GM12801 (cell line): ENCODE measurements around the gene TTC31.

Source experiments
- TF ChIP-seq, protein P1 (sequence below): IDR thresholded peaks from one replicate; pipeline ENCODE4 v1.5.1; 2011; ENCODE audit warnings: control low read depth; ENCODE audit not compliant: insufficient read length; ENCODE audit errors: extremely low read depth

TTC31 gene

DNA sequence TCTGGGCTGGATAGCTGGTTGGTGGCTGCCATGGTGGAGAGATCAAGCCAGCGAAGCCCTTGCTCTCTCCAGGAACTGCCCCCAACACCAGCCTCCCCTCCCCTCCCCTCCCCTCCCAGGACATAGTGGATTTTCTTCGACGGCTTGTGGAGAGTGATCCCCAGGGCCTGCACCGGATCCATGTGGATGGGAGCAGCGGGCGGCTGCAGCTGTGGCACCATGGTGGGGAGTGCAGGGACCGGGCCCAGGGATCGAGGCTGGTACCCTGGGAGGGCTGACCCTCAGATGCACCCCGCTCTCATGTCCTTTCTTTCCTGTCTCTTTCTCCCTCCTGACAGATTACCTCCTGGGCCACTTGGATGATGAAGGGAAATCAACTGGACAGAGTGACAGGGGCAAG is 7.0 kb downstream of the TTC31 start:
- TF ChIP-seq, protein P1, sequence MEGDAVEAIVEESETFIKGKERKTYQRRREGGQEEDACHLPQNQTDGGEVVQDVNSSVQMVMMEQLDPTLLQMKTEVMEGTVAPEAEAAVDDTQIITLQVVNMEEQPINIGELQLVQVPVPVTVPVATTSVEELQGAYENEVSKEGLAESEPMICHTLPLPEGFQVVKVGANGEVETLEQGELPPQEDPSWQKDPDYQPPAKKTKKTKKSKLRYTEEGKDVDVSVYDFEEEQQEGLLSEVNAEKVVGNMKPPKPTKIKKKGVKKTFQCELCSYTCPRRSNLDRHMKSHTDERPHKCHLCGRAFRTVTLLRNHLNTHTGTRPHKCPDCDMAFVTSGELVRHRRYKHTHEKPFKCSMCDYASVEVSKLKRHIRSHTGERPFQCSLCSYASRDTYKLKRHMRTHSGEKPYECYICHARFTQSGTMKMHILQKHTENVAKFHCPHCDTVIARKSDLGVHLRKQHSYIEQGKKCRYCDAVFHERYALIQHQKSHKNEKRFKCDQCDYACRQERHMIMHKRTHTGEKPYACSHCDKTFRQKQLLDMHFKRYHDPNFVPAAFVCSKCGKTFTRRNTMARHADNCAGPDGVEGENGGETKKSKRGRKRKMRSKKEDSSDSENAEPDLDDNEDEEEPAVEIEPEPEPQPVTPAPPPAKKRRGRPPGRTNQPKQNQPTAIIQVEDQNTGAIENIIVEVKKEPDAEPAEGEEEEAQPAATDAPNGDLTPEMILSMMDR, result no peak

- TF ChIP-seq, protein P1, result no peak
Measured at GRCh38 chr2:74491648-74492544, 9.0 kb downstream of the TTC31 start.

DNA sequence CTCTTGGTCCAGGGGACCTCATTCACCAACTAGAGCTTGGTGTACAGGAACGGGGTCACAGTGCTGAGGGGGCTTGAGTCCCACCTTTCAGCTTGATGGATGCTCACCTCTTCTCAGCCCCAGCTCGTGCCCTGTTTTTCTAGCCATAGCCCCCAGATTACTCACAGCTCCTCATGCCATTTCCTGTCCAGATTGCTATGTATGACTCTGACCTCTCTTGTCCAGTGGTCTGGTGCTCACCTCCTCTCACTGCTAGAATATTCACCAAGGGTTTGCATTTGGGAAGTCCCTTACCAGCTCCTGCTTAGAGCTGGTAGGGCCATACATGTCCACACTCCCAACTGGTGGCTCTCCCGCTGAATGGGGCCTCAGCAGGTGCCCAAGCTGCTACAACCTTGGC is 10.7 kb downstream of the TTC31 start:
- TF ChIP-seq, protein P1, result no peak

DNA sequence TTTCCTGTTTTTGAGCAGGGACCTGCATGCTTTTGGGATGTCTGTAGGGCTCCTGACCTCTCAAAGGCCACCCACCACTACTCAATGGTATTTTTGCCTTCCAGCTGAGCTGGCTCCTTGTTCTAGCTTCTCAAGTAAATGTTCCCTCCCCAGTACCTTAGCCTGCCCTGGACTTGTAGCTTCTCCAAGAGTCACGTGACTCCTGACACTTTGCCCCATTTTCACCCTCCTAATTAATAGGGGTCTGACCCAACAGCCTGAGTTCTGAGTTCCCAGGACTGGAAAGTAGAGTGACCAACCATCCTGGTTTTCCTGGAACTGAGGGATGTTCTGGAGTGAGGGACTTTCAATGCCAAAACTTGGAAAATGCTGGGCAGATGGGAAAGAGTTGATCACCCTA is 12.6 kb downstream of the TTC31 start:
- TF ChIP-seq, protein P1, result no peak

DNA sequence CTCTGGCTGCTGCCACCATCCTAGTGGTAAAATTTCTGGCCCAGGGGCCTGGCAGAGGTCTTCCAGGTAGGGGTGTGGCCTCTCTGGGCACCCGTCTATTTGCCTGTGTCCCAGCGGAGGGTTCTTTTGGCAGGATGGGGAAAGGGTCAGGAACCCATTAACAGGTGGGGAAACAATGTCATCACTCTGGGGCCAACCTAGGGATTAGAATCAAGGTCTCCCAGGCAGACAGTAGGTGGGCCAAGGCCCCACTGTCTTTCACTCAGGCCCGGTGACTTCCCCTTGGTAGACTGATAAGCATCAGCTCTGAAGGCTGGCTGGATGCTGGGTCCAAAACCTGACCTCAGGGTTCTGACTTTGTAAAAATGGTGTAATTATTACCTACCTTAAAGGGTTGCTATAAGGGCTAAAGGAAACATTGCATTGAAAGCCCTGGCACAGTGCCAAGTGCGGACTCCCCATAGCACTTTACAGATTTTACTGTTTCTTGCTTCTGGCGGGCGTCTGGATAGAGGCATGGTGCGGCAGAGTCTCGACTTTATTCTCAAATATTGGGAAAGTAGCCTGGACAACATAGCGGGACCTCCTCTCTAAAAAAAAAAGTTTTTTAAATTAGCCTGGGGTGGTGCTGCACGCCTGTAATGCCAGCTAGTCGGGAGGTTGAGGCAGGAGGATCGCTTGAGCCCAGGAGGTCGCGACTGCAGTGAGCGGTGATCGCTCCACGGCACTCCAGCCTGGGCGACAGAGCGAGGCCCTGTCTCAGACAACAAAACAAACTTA is 14.3 kb downstream of the TTC31 start:
- TF ChIP-seq, protein P1, result no peak

DNA sequence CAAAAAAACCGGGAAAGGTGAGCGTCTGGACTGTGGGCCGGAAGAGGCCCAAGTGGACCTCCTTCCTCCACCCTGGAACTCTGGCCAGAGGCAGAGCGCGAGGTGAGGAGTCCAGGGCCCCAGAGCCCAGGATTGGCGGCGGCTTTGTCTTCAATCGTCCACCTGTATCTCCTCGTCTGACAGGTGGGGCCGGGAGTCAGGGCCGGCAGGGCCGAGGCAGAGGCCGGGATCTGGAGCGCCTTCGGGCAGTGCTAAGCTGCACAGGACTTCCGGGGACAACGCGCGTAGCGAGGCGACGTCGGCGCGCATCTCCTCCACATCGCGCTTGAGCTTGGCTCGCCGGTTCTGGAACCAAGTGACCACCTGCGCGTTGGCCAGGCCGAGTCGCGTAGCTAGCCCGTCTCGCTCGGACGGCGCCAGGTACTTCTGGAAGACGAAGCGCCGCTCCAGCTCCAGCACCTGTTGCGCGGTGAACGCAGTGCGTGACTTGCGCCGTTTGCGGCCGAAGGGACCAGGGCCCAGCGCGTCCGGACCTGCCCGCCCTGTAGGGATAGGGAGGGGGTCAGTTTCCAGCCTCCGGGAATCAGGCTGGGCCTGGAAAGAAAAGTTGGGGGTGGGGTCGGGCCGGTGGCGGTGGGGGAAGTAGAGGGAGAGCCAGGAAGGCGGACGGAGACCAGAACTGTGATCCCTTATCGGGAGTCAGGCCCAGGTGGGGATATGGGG is 15.1 kb downstream of the TTC31 start:
- TF ChIP-seq, protein P1, result no peak

DNA sequence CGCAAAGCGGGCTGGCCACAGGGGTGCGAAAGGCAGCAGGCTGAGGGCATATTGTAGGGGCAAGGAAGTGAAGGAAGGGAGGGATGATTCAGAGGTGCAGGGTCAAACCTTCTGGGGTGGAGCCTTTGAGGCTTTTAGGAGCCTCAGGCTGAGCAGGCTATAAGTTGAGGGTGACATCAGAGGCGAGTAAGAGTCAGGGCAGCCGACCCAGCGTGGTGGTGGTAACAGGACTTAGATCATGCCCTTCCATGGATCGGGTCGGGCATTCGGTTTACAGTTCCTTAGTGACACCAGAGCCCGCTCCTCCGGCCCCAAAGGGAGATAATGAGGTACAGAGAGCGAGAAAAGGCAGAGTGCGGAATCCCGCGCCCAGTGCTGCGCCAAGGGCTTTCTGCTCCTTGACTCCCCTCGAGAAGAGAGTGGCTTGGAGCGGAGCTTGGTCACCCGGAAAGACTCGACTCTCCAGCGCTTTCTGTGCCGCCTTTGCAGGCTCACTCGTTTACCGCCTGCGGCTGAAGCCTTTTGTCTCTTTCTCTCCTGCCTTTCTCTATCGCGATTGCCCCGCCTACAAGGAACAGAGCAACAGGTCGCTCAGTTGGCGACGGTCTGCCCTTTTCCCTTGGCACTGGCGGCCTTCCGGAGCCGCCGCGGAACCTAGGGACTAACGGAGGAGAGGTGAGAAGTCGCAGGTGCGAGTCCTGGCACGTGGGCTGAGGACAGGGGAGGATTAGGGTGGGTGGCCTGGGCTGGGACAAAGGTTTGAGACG is 15.8 kb downstream of the TTC31 start:
- TF ChIP-seq, protein P1, result no peak
